Activated T-helper 17 cell treated with anti-CD3 and anti-CD28 coated beads, Interleukin-2, amount 50 U/mL, for 72 hours (primary cell): ENCODE measurements around the gene ESD. TPM values are rescaled to one million over a fixed set of nuclear protein-coding genes. Genes with fewer than 3 reads are reported as not detected.
A peak's percentile ranks its signal among the peaks of the same experiment; 100 is the strongest.

Source experiments
- ATAC-seq: fragments of 150-1000 bp; cut with Tn5 transposase; replicated peaks from 2 replicates; pipeline ENCODE4 v1.10.0; 2021; ENCODE audit warnings: mild to moderate bottlenecking, moderate library complexity
- H3K27ac Mint-ChIP-seq: one replicate; pipeline ENCODE4 v1.8.0; 2022; ENCODE audit warnings: mixed read lengths
- H3K27me3 Mint-ChIP-seq: one replicate; pipeline ENCODE4 v1.8.0; 2022; ENCODE audit warnings: mixed read lengths
- H3K36me3 Mint-ChIP-seq: one replicate; pipeline ENCODE4 v1.8.0; 2022; ENCODE audit warnings: low read depth, mild to moderate bottlenecking, mixed read lengths
- H3K4me1 Mint-ChIP-seq: one replicate; pipeline ENCODE4 v1.8.0; 2022; ENCODE audit warnings: mixed read lengths
- H3K4me3 Mint-ChIP-seq: one replicate; pipeline ENCODE4 v1.8.0; 2022; ENCODE audit warnings: mild to moderate bottlenecking, mixed read lengths
- H3K9me3 Mint-ChIP-seq: one replicate; pipeline ENCODE4 v1.8.0; 2022; ENCODE audit warnings: mixed read lengths
- total RNA-seq, 2 donors: library from RNA; stranded (reverse); gene quantifications; one replicate each; pipeline ENCODE4 v1.2.3, GENCODE V29; 2022

The ESD gene
- total RNA-seq, 2 donors from 2014 or later: 79.2 to 91.4 TPM

- H3K36me3 Mint-ChIP-seq: peaks cover 75% of the 10 kb centered on the region
Measured at GRCh38 chr13:46745706-46746105, 51.3 kb downstream of the ESD start.

GRCh38 chr13:46745062-46745461 is 51.9 kb downstream of the ESD start:
- no peaks in the 10 kb centered on the region for H3K9me3 Mint-ChIP-seq
- no peaks in the 10 kb centered on the region for H3K4me1 Mint-ChIP-seq
- ATAC-seq: no peak
- H3K36me3 Mint-ChIP-seq: peaks cover 71% of the 10 kb centered on the region
- H3K27ac Mint-ChIP-seq: no peak overlapping the region
- H3K4me3 Mint-ChIP-seq: no peak overlapping the region
- H3K27me3 Mint-ChIP-seq: no peaks in the 10 kb centered on the region

More at GRCh38 chr13:46745706-46746105, 51.3 kb downstream of the ESD start:
- H3K9me3 Mint-ChIP-seq: no peaks in the 10 kb centered on the region
- no peak overlapping the region for H3K27ac Mint-ChIP-seq
- no peak for ATAC-seq
- no peak overlapping the region for H3K4me3 Mint-ChIP-seq
- H3K4me1 Mint-ChIP-seq: no peaks in the 10 kb centered on the region
- no peaks in the 10 kb centered on the region for H3K27me3 Mint-ChIP-seq

GRCh38 chr13:46743191-46743590 is 53.8 kb downstream of the ESD start:
- Mint-ChIP-seq H3K36me3 (peaks cover 57% of the 10 kb centered on the region), H3K27me3 (no peaks in the 10 kb centered on the region), H3K4me3 (no peak overlapping the region), H3K9me3 (no peaks in the 10 kb centered on the region), H3K4me1 (no peaks in the 10 kb centered on the region), H3K27ac (no peak overlapping the region)
- no peak for ATAC-seq

GRCh38 chr13:46739447-46740098 is 57.4 kb downstream of the ESD start:
- Mint-ChIP-seq H3K36me3 (peaks cover 72% of the 10 kb centered on the region), H3K27ac (no peak overlapping the region), H3K27me3 (no peaks in the 10 kb centered on the region), H3K4me3 (no peak overlapping the region), H3K4me1 (no peaks in the 10 kb centered on the region), H3K9me3 (no peaks in the 10 kb centered on the region)
- ATAC-seq: no peak

- no peaks in the 10 kb centered on the region for H3K4me1 Mint-ChIP-seq
- no peaks in the 10 kb centered on the region for H3K27me3 Mint-ChIP-seq
- peaks cover 69% of the 10 kb centered on the region for H3K36me3 Mint-ChIP-seq
- H3K9me3 Mint-ChIP-seq: no peaks in the 10 kb centered on the region
- no peak overlapping the region for H3K27ac Mint-ChIP-seq
- H3K4me3 Mint-ChIP-seq: no peak overlapping the region
- ATAC-seq: no peak
Measured at GRCh38 chr13:46738766-46739165, 58.2 kb downstream of the ESD start.

GRCh38 chr13:46738055-46738454 is 58.9 kb downstream of the ESD start:
- Mint-ChIP-seq H3K4me1 (no peaks in the 10 kb centered on the region), H3K27ac (no peak overlapping the region), H3K36me3 (peaks cover 66% of the 10 kb centered on the region), H3K9me3 (no peaks in the 10 kb centered on the region), H3K4me3 (no peak overlapping the region), H3K27me3 (no peaks in the 10 kb centered on the region)
- ATAC-seq: no peak

GRCh38 chr13:46736541-46737310 is 60.2 kb downstream of the ESD start:
- ATAC-seq: no peak
- Mint-ChIP-seq H3K9me3 (no peaks in the 10 kb centered on the region), H3K4me3 (no peak overlapping the region), H3K27me3 (no peaks in the 10 kb centered on the region), H3K27ac (no peak overlapping the region), H3K4me1 (no peaks in the 10 kb centered on the region), H3K36me3 (peaks cover 66% of the 10 kb centered on the region)

GRCh38 chr13:46735425-46735824 is 61.5 kb downstream of the ESD start:
- no peaks in the 10 kb centered on the region for H3K9me3 Mint-ChIP-seq
- no peaks in the 10 kb centered on the region for H3K4me1 Mint-ChIP-seq
- no peak for ATAC-seq
- H3K36me3 Mint-ChIP-seq: peaks cover 65% of the 10 kb centered on the region
- H3K27me3 Mint-ChIP-seq: no peaks in the 10 kb centered on the region
- H3K4me3 Mint-ChIP-seq: no peak overlapping the region
- no peak overlapping the region for H3K27ac Mint-ChIP-seq

GRCh38 chr13:46731535-46731934 is 65.4 kb downstream of the ESD start:
- H3K4me1 Mint-ChIP-seq: no peaks in the 10 kb centered on the region
- H3K9me3 Mint-ChIP-seq: no peaks in the 10 kb centered on the region
- peaks cover 91% of the 10 kb centered on the region for H3K36me3 Mint-ChIP-seq
- no peak overlapping the region for H3K27ac Mint-ChIP-seq
- H3K27me3 Mint-ChIP-seq: no peaks in the 10 kb centered on the region
- no peak overlapping the region for H3K4me3 Mint-ChIP-seq
- no peak for ATAC-seq

GRCh38 chr13:46728777-46729176 is 68.2 kb downstream of the ESD start:
- ATAC-seq: peak; percentile 72
- Mint-ChIP-seq H3K36me3 (peaks cover 94% of the 10 kb centered on the region), H3K9me3 (no peaks in the 10 kb centered on the region), H3K4me3 (no peak overlapping the region), H3K27ac (no peak overlapping the region), H3K27me3 (no peaks in the 10 kb centered on the region), H3K4me1 (no peaks in the 10 kb centered on the region)

GRCh38 chr13:46726347-46726746 is 70.6 kb downstream of the ESD start:
- Mint-ChIP-seq H3K36me3 (peaks cover 88% of the 10 kb centered on the region), H3K9me3 (no peaks in the 10 kb centered on the region), H3K4me1 (no peaks in the 10 kb centered on the region), H3K27ac (no peak overlapping the region), H3K4me3 (no peak overlapping the region), H3K27me3 (no peaks in the 10 kb centered on the region)
- no peak for ATAC-seq

Other genes starting within 250 kb of the ESD start
- 10 to 100 TPM; 14.7 to 15.3 TPM for gene LRCH1, start 244.0 kb downstream of the ESD start, total RNA-seq
- not detected for gene HTR2A, start 99.9 kb upstream of the ESD start, total RNA-seq